PC-3 (cell line): ENCODE data around the gene LDLR. TPM values are rescaled to one million over a fixed set of nuclear protein-coding genes. Genes with fewer than 3 reads are reported as not detected.

Source experiments
- ATAC-seq: fragments of 200-7000 bp; cut with Tn5 transposase; 2 replicates; pipeline ENCODE4 v1.9.1; 2020; ENCODE audit warnings: mild to moderate bottlenecking, moderate library complexity
- BruUV-seq: library from RNA; stranded (reverse); fragments of 400-500 nt; replicated peaks from 2 replicates; lab custom pipeline; 2021; lab: Mats Ljungman, UMichigan
- CTCF ChIA-PET: fragments of 300-600 bp; sonication (Branson Sonifier 250); formaldehyde crosslinking; loops from one replicate; lab custom pipeline; 2022; ENCODE audit warnings: antibody characterized with exemption; lab: Charles Lee
- POLR2A ChIA-PET: fragments of 300-600 bp; sonication (Branson Sonifier 250); formaldehyde crosslinking; loops from one replicate; lab custom pipeline; 2022; ENCODE audit warnings: antibody characterized with exemption; ENCODE audit not compliant: unreplicated experiment; lab: Charles Lee
- DNase-seq: peaks from one replicate; pipeline ENCODE4 v3.0.0-alpha.2; 2015
- H2AFZ ChIP-seq: fragments of 300-600 bp; sonication (generic); 2 replicates; pipeline ENCODE4 v1.6.0; 2016; ENCODE audit warnings: antibody characterized with exemption, low read length
- H3F3A ChIP-seq: fragments of 300-600 bp; sonication (generic); one replicate; pipeline ENCODE4 v1.6.0; 2017; ENCODE audit warnings: antibody characterized with exemption, low read length, control low read depth, mild to moderate bottlenecking; ENCODE audit not compliant: unreplicated experiment
- H3K27ac ChIP-seq: fragments of 300-600 bp; sonication (generic); 2 replicates; pipeline ENCODE4 v1.5.1; 2016; ENCODE audit warnings: mild to moderate bottlenecking, low read length
- H3K27me3 ChIP-seq: fragments of 300-600 bp; sonication (generic); 2 replicates; pipeline ENCODE4 v1.6.1; 2016; ENCODE audit warnings: low read length, mixed read lengths
- H3K36me3 ChIP-seq: fragments of 300-600 bp; sonication (generic); 2 replicates; pipeline ENCODE4 v1.6.1; 2016; ENCODE audit warnings: low read depth, mixed run types, low read length, mixed read lengths
- H3K4me1 ChIP-seq: fragments of 300-600 bp; sonication (generic); 2 replicates; pipeline ENCODE4 v1.5.1; 2016; ENCODE audit warnings: low read length; ENCODE audit not compliant: insufficient read depth
- H3K4me2 ChIP-seq: fragments of 300-600 bp; sonication (generic); 2 replicates; pipeline ENCODE4 v1.6.0; 2016; ENCODE audit warnings: low read length
- H3K4me3 ChIP-seq: fragments of 300-600 bp; sonication (generic); 2 replicates; pipeline ENCODE4 v1.5.1; 2016; ENCODE audit warnings: mild to moderate bottlenecking, low read length, mixed read lengths
- H3K79me2 ChIP-seq: fragments of 300-600 bp; sonication (generic); 2 replicates; pipeline ENCODE4 v1.6.1; 2017; ENCODE audit warnings: low read length, mixed read lengths
- H3K9ac ChIP-seq: fragments of 300-600 bp; sonication (generic); 2 replicates; pipeline ENCODE4 v1.6.0; 2016; ENCODE audit warnings: mild to moderate bottlenecking, low read length
- H3K9me2 ChIP-seq: fragments of 300-600 bp; sonication (generic); replicated peaks from 2 replicates; pipeline ENCODE4 v1.6.1; 2016; ENCODE audit warnings: mixed run types, low read length, mixed read lengths
- H3K9me3 ChIP-seq: fragments of 300-600 bp; sonication (generic); 2 replicates; pipeline ENCODE4 v1.6.1; 2016; ENCODE audit warnings: low read length, mixed read lengths
- H4K20me1 ChIP-seq: fragments of 300-600 bp; sonication (generic); 2 replicates; pipeline ENCODE4 v1.6.1; 2016; ENCODE audit warnings: low read length, mixed read lengths
- CTCF ChIP-seq: fragments of 300-600 bp; sonication (generic); conservative IDR thresholded peaks from 2 replicates; pipeline ENCODE4 v1.5.1; 2017; ENCODE audit warnings: antibody characterized with exemption, low read depth, mild to moderate bottlenecking, low read length
- EZH2 ChIP-seq: fragments of 300-600 bp; sonication (generic); IDR thresholded peaks from one replicate; pipeline ENCODE4 v1.6.1; 2017; ENCODE audit warnings: antibody characterized with exemption, mild to moderate bottlenecking, low read length; ENCODE audit not compliant: unreplicated experiment
- EZH2phosphoT487 ChIP-seq: fragments of 300-600 bp; sonication (generic); IDR thresholded peaks from 2 replicates; pipeline ENCODE4 v1.6.1; 2018; ENCODE audit warnings: mild to moderate bottlenecking, antibody characterized with exemption, low read length, borderline replicate concordance
- intact Hi-C: fragments of 100-400 bp; cut with micrococcal nuclease; formaldehyde crosslinking; loops from 2 replicates; pipeline ENCODE4 v1.9.0; 2023
- total RNA-seq: library from RNA; depleted of rRNA; stranded (reverse); fragments of >200 nt; gene quantifications from 2 replicates; pipeline ENCODE4 v1.2.3, GENCODE V29; 2014

Gene LDLR
- total RNA-seq, 1 experiment from 2014 or later = 302 TPM

- Histone ChIP-seq H4K20me1 (peaks cover 55% of the 10 kb centered on the region), H3K27ac (peak overlapping the region; percentile 93), H2AFZ (no peak overlapping the region), H3K79me2 (peaks cover 89% of the 10 kb centered on the region), H3K9me3 (no peaks in the 10 kb centered on the region), H3K4me2 (peak overlapping the region; percentile 99), H3K9ac (peak overlapping the region; percentile 98; the same call in 1 of the 2 replicates), H3K9me2 (no peaks in the 10 kb centered on the region), H3K4me1 (peaks cover 44% of the 10 kb centered on the region), H3K4me3 (peak overlapping the region; percentile 98; the same call in 1 of the 2 replicates), H3K27me3 (no peaks in the 10 kb centered on the region), H3K36me3 (peaks cover 49% of the 10 kb centered on the region), H3F3A (peaks cover 24% of the 10 kb centered on the region)
- POLR2A ChIA-PET = interaction anchor here (0.5 to 0.6 kb wide), 2 partner anchors 9 to 251 kb away, joined by 4 to 14 read pairs; no protein-coding TSS in a partner anchor
- no peak for DNase-seq
- no peak for ATAC-seq
- TF ChIP-seq CTCF (no peak), EZH2phosphoT487 (no peak), EZH2 (no peak)
- CTCF ChIA-PET = interaction anchor here (0.6 kb wide), 1 partner anchor 75 kb away, joined by 10 read pairs; no protein-coding TSS in a partner anchor
- BruUV-seq = no TSS peak
- intact Hi-C loops = loop anchor here (5.0 kb wide), 1 partner anchor 156 kb away; no protein-coding TSS in a partner anchor
These were observed 4.5 kb downstream of the LDLR start for GRCh38 chr19:11093689-11094238.

GRCh38 chr19:11094520-11094894 lies 5.2 kb downstream of the LDLR start:
- ATAC-seq = no peak
- H3K4me1 ChIP-seq = peaks cover 41% of the 10 kb centered on the region

More at GRCh38 chr19:11094520-11094894, 5.2 kb downstream of the LDLR start:
- CTCF ChIA-PET = interaction anchor here (0.7 kb wide), 1 partner anchor 341 kb away, joined by 6 read pairs; the partner anchor contains the start of gene ODAD3
- POLR2A ChIA-PET = no interaction called here
- Histone ChIP-seq H3K9ac (peak overlapping the region; percentile 68), H3K4me2 (peak overlapping the region; percentile 69), H3K27ac (peak overlapping the region; percentile 93), H3K79me2 (peaks cover 93% of the 10 kb centered on the region), H3K36me3 (peaks cover 56% of the 10 kb centered on the region), H3F3A (peaks cover 24% of the 10 kb centered on the region), H3K27me3 (no peaks in the 10 kb centered on the region), H3K4me3 (peak overlapping the region; percentile 48), H2AFZ (no peak overlapping the region), H3K9me3 (no peaks in the 10 kb centered on the region), H3K9me2 (no peaks in the 10 kb centered on the region), H4K20me1 (peaks cover 62% of the 10 kb centered on the region)
- TF ChIP-seq CTCF (no peak), EZH2phosphoT487 (no peak), EZH2 (no peak)
- intact Hi-C loops = loop anchor here (5.0 kb wide), 1 partner anchor 157 kb away; no protein-coding TSS in a partner anchor
- DNase-seq = no peak
- TSS peak; percentile 52 for BruUV-seq
